Left ventricle myocardium superior (tissue), 1 donor: ENCODE data around the gene NCKAP1. TPM values are rescaled to one million over a fixed set of nuclear protein-coding genes. Genes with fewer than 3 reads are reported as not detected.

Experiments
- ATAC-seq: fragments of 200-7000 bp; cut with Tn5 transposase; one replicate; pipeline ENCODE4 v1.9.1; 2020; ENCODE audit warnings: mild to moderate bottlenecking, moderate library complexity
- DNase-seq: peaks from one replicate; pipeline ENCODE4 v3.0.0-alpha.2; 2020
- intact Hi-C: fragments of 100-400 bp; cut with micrococcal nuclease; formaldehyde crosslinking; loops from one replicate; pipeline ENCODE4 v1.11.0; 2022
- total RNA-seq: library from RNA; stranded (reverse); fragmentation: NEBNext Ultra II Directional; extraction: Animal tissue kit (Norgen Biotek cat#: 25700); gene quantifications from one replicate; pipeline ENCODE4 v1.2.1, GENCODE V29; 2021
- donor health status: DM: no; HTN: yes; CAD: no; lungs with severe emphysema.

NCKAP1 gene
- total RNA-seq, 1 donor from 2014 or later: 141 TPM

DNA sequence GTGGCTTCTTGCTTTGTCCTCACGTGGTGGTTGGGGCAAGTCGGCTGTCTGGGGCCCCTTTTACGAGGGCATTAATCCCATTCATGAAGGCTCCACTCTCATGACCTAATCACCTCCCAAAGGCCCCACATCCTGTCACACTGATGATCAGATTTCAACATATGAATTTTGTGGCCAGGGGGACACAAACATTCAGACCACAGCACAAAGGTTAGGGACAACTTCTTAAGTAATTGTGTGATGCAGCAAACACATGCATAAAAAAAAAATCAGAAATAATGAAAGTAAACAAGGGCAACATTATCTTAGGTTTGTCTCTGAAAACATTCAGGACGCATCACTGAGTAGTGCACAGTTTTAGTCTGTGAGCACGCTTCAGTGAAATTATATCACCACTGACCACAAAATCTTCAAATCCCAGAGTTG lies 117.6 kb downstream of the NCKAP1 start:
- ATAC-seq (no peak), DNase-seq (no peak)
- intact Hi-C loops: no loop called here

GRCh38 chr2:182920089-182920488 lies 118.2 kb downstream of the NCKAP1 start:
- intact Hi-C loops: no loop called here
- DNase-seq: no peak

GRCh38 chr2:182918961-182919652 lies 119.2 kb downstream of the NCKAP1 start:
- intact Hi-C loops: no loop called here
- ATAC-seq (no peak), DNase-seq (no peak)

More at GRCh38 chr2:182920089-182920488, 118.2 kb downstream of the NCKAP1 start:
- ATAC-seq: no peak

DNA sequence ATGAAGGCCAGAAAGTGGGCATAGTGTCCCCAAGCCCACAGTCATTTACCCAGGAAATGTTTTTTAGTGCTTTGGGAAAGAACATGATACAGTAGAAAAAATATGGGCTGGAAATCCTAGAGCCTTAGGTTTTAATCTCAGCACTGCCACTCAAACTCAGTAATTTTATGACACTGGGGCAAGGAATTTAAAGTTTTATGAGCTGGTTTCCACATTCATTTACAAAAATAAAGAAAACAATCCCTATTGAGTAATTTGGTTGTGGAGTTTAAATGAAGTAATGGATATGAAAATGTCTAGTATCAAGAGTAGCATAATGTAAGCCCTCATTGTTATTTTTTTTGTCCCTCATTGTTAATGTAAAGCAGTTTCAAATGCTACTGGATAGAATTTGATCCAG lies 120.3 kb downstream of the NCKAP1 start:
- ATAC-seq: no peak
- intact Hi-C loops: no loop called here
- DNase-seq: no peak

GRCh38 chr2:182916417-182916816 lies 121.8 kb downstream of the NCKAP1 start:
- DNase-seq: no peak
- no peak for ATAC-seq
- intact Hi-C loops: no loop called here

GRCh38 chr2:182915369-182916326 lies 122.6 kb downstream of the NCKAP1 start:
- intact Hi-C loops: no loop called here
- ATAC-seq (peak; percentile 91), DNase-seq (no peak)

DNA sequence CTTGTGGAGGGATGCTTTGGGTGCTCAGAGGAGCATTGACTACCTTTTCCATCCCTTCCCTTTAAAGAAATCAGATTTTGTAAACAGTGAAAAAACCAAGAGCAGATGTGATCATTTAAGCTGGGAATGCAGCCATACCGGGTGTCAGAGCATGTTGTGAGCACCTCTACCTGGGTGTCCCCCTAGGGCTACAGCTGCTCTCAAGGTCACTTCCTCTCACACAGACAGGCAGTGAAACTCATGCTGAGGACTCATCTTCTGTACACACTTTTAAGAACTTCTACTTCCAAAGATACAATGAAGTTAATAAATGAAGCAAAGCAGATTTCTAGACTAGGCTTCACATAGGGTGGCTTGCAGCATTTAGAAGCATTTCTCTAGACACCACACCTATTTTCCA lies 123.4 kb downstream of the NCKAP1 start:
- ATAC-seq (peak; percentile 19), DNase-seq (no peak)
- intact Hi-C loops: no loop called here

GRCh38 chr2:182913064-182913463 lies 125.2 kb downstream of the NCKAP1 start:
- no peak for ATAC-seq
- DNase-seq: no peak
- intact Hi-C loops: no loop called here

- intact Hi-C loops: no loop called here
- ATAC-seq (no peak), DNase-seq (no peak)
Observed at GRCh38 chr2:182912518-182912915, 125.7 kb downstream of the NCKAP1 start.

- intact Hi-C loops: no loop called here
Observed at GRCh38 chr2:182911813-182912517, 126.3 kb downstream of the NCKAP1 start.

GRCh38 chr2:182910965-182911364 lies 127.3 kb downstream of the NCKAP1 start:
- DNase-seq: no peak
- no peak for ATAC-seq
- intact Hi-C loops: no loop called here

More at GRCh38 chr2:182911813-182912517, 126.3 kb downstream of the NCKAP1 start:
- no peak for DNase-seq
- ATAC-seq: no peak

DNA sequence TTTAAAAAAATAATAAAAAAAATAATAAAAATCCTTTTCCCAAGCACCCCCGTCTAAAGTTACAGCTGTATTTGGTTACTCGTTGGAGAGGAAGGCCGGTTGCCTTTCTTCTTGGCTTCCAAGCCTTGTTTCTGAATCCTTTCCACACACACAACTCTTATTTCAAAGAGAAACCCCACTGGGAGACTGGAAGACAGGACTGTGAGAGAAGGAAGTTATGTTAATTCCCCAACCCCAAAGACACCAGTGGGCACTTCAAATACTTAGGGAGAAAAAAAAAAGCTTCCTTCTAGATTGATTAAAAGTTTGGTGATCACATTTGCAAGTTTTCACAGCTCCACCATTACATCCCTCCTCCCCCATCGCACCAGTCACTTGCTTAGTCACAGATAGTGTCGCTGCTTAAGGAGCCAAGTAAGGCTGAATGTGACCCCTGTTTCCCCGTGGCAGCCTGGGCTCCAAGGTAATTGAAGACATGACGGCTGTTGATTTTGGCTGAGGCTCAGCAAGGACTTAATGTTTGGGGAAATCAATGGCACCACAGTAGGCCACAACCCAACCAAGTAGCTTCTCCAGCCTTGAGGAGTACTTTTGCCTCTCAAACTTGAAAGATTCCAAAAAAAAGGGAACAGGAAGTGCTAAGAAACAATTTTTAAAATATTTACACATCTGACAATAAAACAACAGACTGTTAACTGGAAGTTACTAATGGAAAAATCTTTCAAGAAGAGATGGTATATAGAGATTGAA lies 131.0 kb downstream of the NCKAP1 start:
- ATAC-seq (peak; percentile 22), DNase-seq (no peak)
- intact Hi-C loops: no loop called here

DNA sequence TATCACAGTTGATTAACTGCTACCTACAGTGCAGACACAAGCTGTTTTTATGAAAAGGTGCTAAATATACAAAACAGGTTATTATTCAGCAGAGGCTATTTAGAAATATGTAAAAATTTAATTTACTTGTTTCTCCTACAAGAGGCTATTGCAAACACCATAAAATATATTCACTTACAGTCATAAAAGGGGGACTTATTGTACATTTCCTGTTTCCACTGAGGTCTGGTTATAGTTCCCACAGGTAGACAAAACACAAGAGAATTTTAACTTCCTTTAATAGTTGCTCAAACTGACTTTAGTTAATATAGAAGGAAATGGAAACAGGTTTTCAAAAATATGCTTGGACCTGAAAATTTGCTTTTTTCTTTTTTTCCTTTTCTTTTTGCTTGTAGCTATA lies 131.8 kb downstream of the NCKAP1 start:
- no peak for ATAC-seq
- intact Hi-C loops: no loop called here

GRCh38 chr2:182904844-182905243 lies 133.4 kb downstream of the NCKAP1 start:
- DNase-seq (no peak), ATAC-seq (no peak)
- intact Hi-C loops: no loop called here

More for the DNA sequence above, 131.8 kb downstream of the NCKAP1 start:
- DNase-seq: no peak

GRCh38 chr2:182903566-182903965 lies 134.7 kb downstream of the NCKAP1 start:
- ATAC-seq: peak; percentile 57
- DNase-seq: no peak
- intact Hi-C loops: no loop called here

GRCh38 chr2:182901748-182902147 lies 136.5 kb downstream of the NCKAP1 start:
- intact Hi-C loops: no loop called here
- no peak for ATAC-seq
- DNase-seq: no peak

DNA sequence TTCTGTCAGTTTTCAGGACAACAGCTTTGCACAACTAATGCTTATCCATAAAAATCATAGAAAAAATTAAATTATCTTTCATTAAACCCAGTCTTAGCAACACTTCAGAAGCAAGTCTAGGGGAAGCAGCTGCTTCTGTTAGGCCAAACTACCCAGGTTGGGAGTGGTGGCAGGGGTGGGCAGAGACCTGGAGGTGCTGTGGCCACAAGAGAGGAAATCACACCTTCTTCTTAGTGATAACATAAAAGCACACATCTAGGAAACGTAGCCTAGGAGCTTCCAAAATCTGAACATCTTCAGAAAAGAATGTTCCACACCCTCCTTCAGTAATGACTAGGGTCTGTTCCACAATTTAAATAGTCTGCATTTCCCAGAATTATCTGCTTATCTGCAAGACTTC lies 139.5 kb downstream of the NCKAP1 start:
- ATAC-seq (no peak), DNase-seq (no peak)
- intact Hi-C loops: no loop called here

DNA sequence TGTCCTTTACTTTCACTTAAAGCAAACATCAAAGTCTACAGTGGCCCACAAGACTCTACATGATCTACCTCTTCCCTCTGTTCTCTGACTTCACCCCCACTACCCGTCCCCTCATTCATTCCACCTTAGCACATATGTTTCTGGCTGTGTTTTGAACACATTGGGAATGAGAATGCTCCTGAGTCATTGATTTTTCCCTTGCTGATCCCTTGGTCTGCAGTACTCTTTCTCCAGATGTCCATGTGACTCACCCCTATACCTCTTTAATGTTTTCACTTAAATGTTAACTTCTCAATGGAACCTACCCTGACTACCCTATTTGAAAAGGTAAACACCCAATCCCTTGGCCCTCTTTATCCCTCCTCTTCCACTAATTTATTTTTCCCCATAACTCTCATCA lies 141.1 kb downstream of the NCKAP1 start:
- no peak for DNase-seq
- no peak for ATAC-seq
- intact Hi-C loops: no loop called here

DNA sequence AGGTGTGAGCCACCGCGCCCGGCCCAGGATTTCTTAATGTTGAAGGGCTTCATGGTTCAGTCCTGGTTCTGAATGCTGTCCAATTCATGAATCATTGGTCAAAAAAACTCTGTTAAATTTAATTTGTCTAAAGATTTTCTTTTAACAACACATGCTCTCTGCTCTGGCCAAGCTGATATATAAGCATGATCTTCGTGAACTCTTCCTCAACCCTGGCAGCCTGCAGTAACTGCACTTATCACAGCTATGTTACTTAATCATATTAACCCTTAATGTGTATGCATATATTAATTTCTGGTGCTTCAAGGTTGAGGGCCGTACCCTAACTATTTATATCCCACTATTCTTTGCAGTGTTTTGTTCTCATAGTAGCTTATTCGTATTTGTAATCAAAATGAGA lies 142.5 kb downstream of the NCKAP1 start:
- no peak for ATAC-seq
- intact Hi-C loops: no loop called here
- no peak for DNase-seq
